ENCODE results near the gene CCSER1. TPM values are rescaled to one million over a fixed set of nuclear protein-coding genes. Genes with fewer than 3 reads are reported as not detected.
"Not testable (repeated sequence)": the region's sequence is repeated elsewhere in the genome, so short reads cannot be mapped to it uniquely, and the experiment has no call there.

CCSER1 gene
- total and polyA plus RNA-seq, 2 of the 8 experiments (the other 6 are each of a cell fraction or from before 2014, with no cell fraction given), result 0.26 to 0.84 TPM

GRCh38 chr4:91358621-91359020 is 1231.4 kb downstream of the CCSER1 start:
- H3K79me1 ChIP-seq (ENCODE audit: low read depth, low read length); H3K9ac ChIP-seq (replicated peaks in 1 of 4; ENCODE audit: extremely low read depth in 1 of 4, low read depth in 3 of 4, low read length in 3 of 4); H3K36me3 ChIP-seq (ENCODE audit: control insufficient read depth in 2 of 4, insufficient read depth in 4 of 4, low read length in 3 of 4); H4K8ac ChIP-seq (ENCODE audit: extremely low read depth, insufficient read depth, low read length); H4K91ac ChIP-seq (replicated peaks; ENCODE audit: insufficient read length, low read length); POLR2A ChIA-PET (ENCODE audit: partially characterized antibody); H3K79me2 ChIP-seq (ENCODE audit: control insufficient read depth in 1 of 2, insufficient read depth in 2 of 2, low read length in 2 of 2); H2AFZ ChIP-seq (ENCODE audit: low read length); H2AK5ac ChIP-seq (ENCODE audit: low read depth, low read length); H3K18ac ChIP-seq (ENCODE audit: extremely low read depth, low read length); H2BK20ac ChIP-seq (ENCODE audit: low read length); H3K4me1 ChIP-seq (replicated peaks in 1 of 4; ENCODE audit: control insufficient read depth in 3 of 4, insufficient read depth in 4 of 4, low read length in 3 of 4); H3K27ac ChIP-seq (ENCODE audit: low read depth, low read length); H2BK5ac ChIP-seq (ENCODE audit: low read depth, low read length); H3K56ac ChIP-seq (replicated peaks; ENCODE audit: insufficient read length, low read depth, low read length); H4K5ac ChIP-seq (ENCODE audit: insufficient read length, low read depth, low read length); H3K4me3 ChIP-seq (ENCODE audit: extremely low read depth in 1 of 4, insufficient read depth in 2 of 4, low read depth in 3 of 4, low read length in 4 of 4); H2BK12ac ChIP-seq (ENCODE audit: low read depth, low read length); H3K14ac ChIP-seq (ENCODE audit: insufficient read length); H3K4ac ChIP-seq (replicated peaks; ENCODE audit: insufficient read length, low read depth, low read length); H2BK120ac ChIP-seq (replicated peaks; ENCODE audit: low read depth, low read length); H2BK15ac ChIP-seq (ENCODE audit: low read length); DNase-seq (ENCODE audit: low read depth in 1 of 2, low spot score in 2 of 2); FAIRE-seq; H3K27me3 ChIP-seq (replicated peaks in 1 of 4; ENCODE audit: control insufficient read depth in 3 of 4, extremely low read depth in 1 of 4, insufficient read depth in 3 of 4, low read length in 3 of 4); H3K23ac ChIP-seq (ENCODE audit: insufficient read length); H3K23me2 ChIP-seq (ENCODE audit: low read depth, low read length); H3K9me3 ChIP-seq (ENCODE audit: insufficient read depth in 2 of 2, low read depth in 1 of 2, low read length in 1 of 2); H4K20me1 ChIP-seq (replicated peaks in 1 of 2; ENCODE audit: control insufficient read depth in 1 of 2, insufficient read depth in 2 of 2, low read length in 2 of 2); H3K4me2 ChIP-seq (ENCODE audit: insufficient read depth in 1 of 2, low read depth in 2 of 2, low read length in 2 of 2): not testable (repeated sequence)
- 90% methylated on average over 10 of the region's 13 CpGs; no CpG with 5 or more reads in 1 of the 2 experiments for WGBS, 2 experiments (ENCODE audit: extremely low coverage in 1 of 2, insufficient coverage in 1 of 2, insufficient read length in 1 of 2, insufficient replicate concordance in 2 of 2, low coverage in 1 of 2, low lambda C conversion rate in 2 of 2, missing lambda C conversion rate in 1 of 2)
- CTCF ChIA-PET (ENCODE audit: partially characterized antibody), result interaction anchor here (0.6 kb wide), 1 partner anchor 165 kb away, joined by 3 read pairs; no protein-coding TSS in a partner anchor
